Common myeloid progenitor, CD34-positive (primary cell): Measurements from ENCODE around the gene CALY.

Experiments used
- CTCF ChIA-PET: fragments of 350-600 bp; sonication (Branson Sonifier 250); formaldehyde crosslinking; loops from one replicate; lab custom pipeline; 2021; ENCODE audit warnings: antibody characterized with exemption; lab: Charles Lee
- POLR2A ChIA-PET: fragments of 350-600 bp; sonication (Branson Sonifier 250); formaldehyde crosslinking; loops from one replicate; lab custom pipeline; 2021; ENCODE audit warnings: antibody characterized with exemption; lab: Charles Lee
- DNase-seq, 3 donors: peaks; one replicate each; pipeline versions ENCODE4 v3.0.0 to v3.0.0-alpha.2; 2013
- H3K27ac ChIP-seq, 2 experiments: 1 replicate in 1 of 2; 2 replicates in 1 of 2; pipeline ENCODE4 v1.7.0; 2013; ENCODE audit warnings: inconsistent platforms in 2 of 2, low read length in 2 of 2, mild to moderate bottlenecking in 2 of 2, low read depth in 1 of 2, moderate library complexity in 1 of 2; ENCODE audit not compliant: severe bottlenecking in 2 of 2, insufficient read depth in 1 of 2, poor library complexity in 1 of 2
- H3K27me3 ChIP-seq, 5 experiments: replicated peaks in 2 of 5; 1 replicate in 3 of 5; 2 replicates in 2 of 5; pipeline versions ENCODE4 v1.6.1 to v1.7.0; 2013; ENCODE audit warnings: low read length in 4 of 5, mild to moderate bottlenecking in 2 of 5, moderate library complexity in 2 of 5, inconsistent platforms in 1 of 5; ENCODE audit not compliant: insufficient read depth in 5 of 5, control insufficient read depth in 4 of 5
- H3K36me3 ChIP-seq, 4 experiments: 1 replicate in 2 of 4; 2 replicates in 2 of 4; pipeline versions ENCODE4 v1.6.1 to v1.7.0; 2013; ENCODE audit warnings: low read length in 3 of 4, control low read depth in 1 of 4, mild to moderate bottlenecking in 1 of 4; ENCODE audit not compliant: control insufficient read depth in 4 of 4, insufficient read depth in 4 of 4
- H3K4me1 ChIP-seq, 4 experiments: 1 replicate in 3 of 4; 2 replicates in 1 of 4; pipeline versions ENCODE4 v1.6.1 to v1.7.1; 2013; ENCODE audit warnings: low read length in 3 of 4, mild to moderate bottlenecking in 3 of 4, control low read depth in 1 of 4, inconsistent platforms in 1 of 4, moderate library complexity in 1 of 4; ENCODE audit not compliant: control insufficient read depth in 4 of 4, insufficient read depth in 4 of 4; ENCODE audit errors: control extremely low read depth in 1 of 4
- H3K4me3 ChIP-seq, 7 experiments: 1 replicate in 4 of 7; 2 replicates in 3 of 7; pipeline versions ENCODE4 v1.5.1 to v1.7.0; 2013; ENCODE audit warnings: mild to moderate bottlenecking in 7 of 7, low read length in 6 of 7, moderate library complexity in 6 of 7, inconsistent platforms in 2 of 7, low read depth in 2 of 7, control low read depth in 1 of 7; ENCODE audit not compliant: insufficient read depth in 4 of 7, control insufficient read depth in 1 of 7; ENCODE audit errors: extremely low read depth in 1 of 7
- H3K9me3 ChIP-seq, 5 experiments: 1 replicate in 4 of 5; 2 replicates in 1 of 5; pipeline versions ENCODE4 v1.6.1 to v1.7.1; 2013; ENCODE audit warnings: low read length in 4 of 5, mild to moderate bottlenecking in 2 of 5, inconsistent platforms in 1 of 5, low read depth in 1 of 5, moderate library complexity in 1 of 5; ENCODE audit not compliant: control insufficient read depth in 4 of 5, insufficient read depth in 2 of 5; ENCODE audit errors: control extremely low read depth in 1 of 5
- WGBS: methylation state at CpG from one replicate; pipeline ENCODE4 v1.1.5; 2013; ENCODE audit not compliant: insufficient coverage; 5-methylcytosine and 5-hydroxymethylcytosine counted together

Gene CALY

DNA sequence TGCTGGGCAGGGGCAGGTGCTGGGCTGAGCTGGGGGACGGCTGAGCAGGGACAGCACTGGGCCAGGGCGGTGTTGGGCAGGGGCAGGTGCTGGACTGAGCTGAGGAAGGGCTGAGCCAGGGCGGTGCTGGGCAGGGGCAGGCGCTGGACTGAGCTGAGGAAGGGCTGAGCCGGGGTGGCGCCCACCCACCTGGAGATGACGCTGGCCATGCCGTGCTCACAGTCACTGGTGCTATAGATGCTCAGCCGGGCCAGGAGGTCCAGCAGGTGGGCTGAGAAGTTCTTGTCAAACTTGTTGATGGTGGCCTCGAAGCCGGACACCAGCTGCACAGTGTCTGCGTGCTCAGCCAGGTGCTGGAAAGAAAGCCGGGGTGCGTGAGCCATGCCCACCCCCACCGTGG is 55.6 kb downstream of the CALY start:
- ChIA-PET POLR2A (interaction anchor here (1.3 to 4.0 kb wide), 2 partner anchors 23 to 24 kb away, joined by 4 to 29 read pairs; no protein-coding TSS in a partner anchor), CTCF (interaction anchor here (0.8 to 7.1 kb wide), 11 partner anchors 9 to 48 kb away, joined by 3 to 112 read pairs (median 4); no protein-coding TSS in a partner anchor)
- 97% methylated on average over 8 of the region's 15 CpGs for WGBS
- Histone ChIP-seq H3K36me3 (peaks cover 0 to 59% (median 45%) of the 10 kb centered on the region in 4 experiments), H3K4me3 (no peak overlapping the region), H3K27ac (no peak overlapping the region), H3K27me3 (no peaks in the 10 kb centered on the region), H3K9me3 (no peaks in the 10 kb centered on the region), H3K4me1 (peaks cover 11 to 52% (median 51%) of the 10 kb centered on the region in 4 experiments)
- no peak for DNase-seq

DNA sequence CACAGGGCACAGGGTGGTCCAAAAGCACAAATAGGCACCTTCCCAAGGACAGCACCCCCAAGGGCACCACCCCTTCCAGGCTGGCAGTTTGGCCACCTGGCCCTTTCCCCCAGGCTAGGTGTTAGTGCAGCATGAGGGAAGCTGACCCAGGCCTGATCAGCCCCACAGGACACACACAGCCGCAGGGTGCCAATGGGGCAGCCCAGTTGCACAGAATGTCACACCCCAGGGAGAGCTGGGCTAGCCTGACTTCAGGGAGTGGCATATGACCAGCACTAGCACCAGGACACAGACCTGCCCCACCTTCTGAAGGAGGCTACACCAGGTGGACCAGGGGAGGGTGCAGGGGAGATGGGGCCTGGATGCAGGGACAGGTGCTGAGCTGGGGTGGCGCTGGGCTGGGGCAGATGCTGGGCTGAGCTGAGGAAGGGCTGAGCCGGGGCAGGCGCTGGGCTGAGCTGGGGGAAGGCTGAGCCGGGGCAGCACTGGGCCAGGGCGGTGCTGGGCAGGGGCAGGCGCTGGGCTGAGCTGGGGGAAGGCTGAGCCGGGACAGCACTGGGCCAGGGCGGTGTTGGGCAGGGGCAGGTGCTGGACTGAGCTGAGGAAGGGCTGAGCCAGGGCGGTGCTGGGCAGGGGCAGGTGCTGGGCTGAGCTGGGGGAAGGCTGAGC is 56.2 kb downstream of the CALY start:
- H3K36me3 ChIP-seq = peaks cover 0 to 53% (median 41%) of the 10 kb centered on the region in 4 experiments
- DNase-seq = no peak
- ChIA-PET POLR2A (interaction anchor here (4.0 kb wide), 1 partner anchor 22 kb away, joined by 29 read pairs; no protein-coding TSS in a partner anchor), CTCF (interaction anchor here (0.9 to 7.1 kb wide), 12 partner anchors 9 to 136 kb away, joined by 3 to 112 read pairs (median 4); no protein-coding TSS in a partner anchor)
- no peaks in the 10 kb centered on the region for H3K27me3 ChIP-seq
- peak overlapping the region in 2 of 7 experiments; percentile 52 to 55 for H3K4me3 ChIP-seq
- no peaks in the 10 kb centered on the region for H3K9me3 ChIP-seq
- peak overlapping the region in 1 of 2 experiments; percentile 25 for H3K27ac ChIP-seq
- H3K4me1 ChIP-seq = peaks cover 11 to 57% (median 57%) of the 10 kb centered on the region in 4 experiments
- WGBS = 92% methylated on average over 10 of the region's 10 CpGs

DNA sequence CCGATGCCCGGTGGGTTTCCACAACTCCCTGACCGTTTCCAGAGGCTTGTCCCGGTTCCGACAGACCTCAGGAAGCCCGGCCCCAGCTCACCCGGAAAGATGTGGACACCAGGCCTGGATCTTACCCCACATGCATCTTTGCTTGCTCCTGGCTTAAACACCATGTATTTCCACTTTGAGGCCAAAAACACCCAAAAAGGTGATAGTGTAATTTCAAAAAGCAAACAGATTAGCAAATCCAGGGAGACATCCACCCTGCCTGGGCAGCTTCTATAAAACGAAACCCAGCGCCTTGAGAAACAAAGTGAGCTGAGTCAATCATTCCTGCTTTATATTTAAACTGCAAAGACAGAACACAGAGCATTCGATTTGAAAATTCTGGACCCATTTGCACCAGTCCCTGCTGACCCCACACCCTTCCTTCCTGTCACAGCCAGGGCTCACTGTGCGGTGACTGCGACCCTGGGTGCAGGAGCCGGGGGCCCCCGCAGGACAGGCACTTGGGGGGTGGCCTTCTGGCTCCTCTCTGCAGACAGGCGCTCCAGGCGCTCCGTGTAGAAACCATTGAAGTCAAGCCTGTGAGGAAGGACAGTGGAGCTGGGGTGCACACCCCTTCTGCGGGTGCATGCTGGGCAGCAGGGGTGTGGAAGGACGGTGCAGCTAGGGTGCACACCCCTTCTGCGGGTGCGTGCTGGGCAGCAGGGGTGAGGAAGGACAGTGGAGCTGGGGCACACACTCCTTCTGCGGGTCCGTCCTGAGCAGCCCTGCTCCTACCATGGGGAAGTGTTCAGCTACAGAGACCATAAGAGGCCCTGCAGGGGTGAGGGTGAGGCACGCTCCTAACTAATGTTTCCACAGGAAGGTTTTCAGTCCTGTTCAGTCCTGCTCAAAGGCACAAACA is 57.1 kb downstream of the CALY start:
- DNase-seq = peak in 2 of 3 donors; percentile 56 to 71
- peaks cover 11 to 67% (median 66%) of the 10 kb centered on the region in 4 experiments for H3K4me1 ChIP-seq
- CTCF ChIA-PET = interaction anchor here (1.1 to 7.1 kb wide), 10 partner anchors 13 to 135 kb away, joined by 3 to 112 read pairs (median 6); no protein-coding TSS in a partner anchor

DNA sequence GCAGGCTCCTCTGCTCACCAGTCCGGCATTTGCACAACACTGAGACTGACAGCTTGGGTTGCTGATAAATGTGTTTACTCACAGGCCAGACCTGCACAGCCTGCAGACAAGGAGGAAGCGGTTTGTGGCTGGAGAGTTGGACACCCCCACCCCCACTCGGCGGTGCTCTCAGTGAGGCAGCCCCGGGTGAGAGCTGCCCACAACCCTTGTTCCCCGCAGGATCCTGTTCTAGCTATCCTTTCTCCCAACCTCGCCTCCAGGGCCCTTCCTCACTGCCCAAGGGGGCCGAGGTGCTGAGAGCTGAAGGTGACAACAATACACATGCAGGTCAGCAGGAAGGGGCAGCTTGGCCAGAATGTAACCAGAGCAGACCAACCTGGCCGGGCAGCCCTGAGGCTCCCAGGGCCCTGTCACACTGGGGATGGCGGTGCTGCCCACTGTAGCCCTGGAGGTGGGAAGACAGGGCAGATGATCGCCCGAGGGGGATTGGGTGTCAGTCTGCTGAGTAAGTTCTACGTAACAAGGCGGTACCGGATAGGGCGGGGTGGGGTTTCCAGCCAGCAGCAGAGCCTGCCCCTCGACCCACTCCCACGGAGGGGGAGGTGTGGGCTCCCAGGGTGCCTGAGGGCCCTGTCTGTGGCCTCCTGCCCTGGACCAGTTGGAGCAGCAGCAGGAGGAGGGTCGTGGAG is 58.0 kb downstream of the CALY start:
- ChIA-PET CTCF (interaction anchor here (0.7 to 7.1 kb wide), 12 partner anchors 10 to 40 kb away, joined by 3 to 112 read pairs (median 4); no protein-coding TSS in a partner anchor), POLR2A (interaction anchor here (0.6 to 4.0 kb wide), 8 partner anchors 12 to 229 kb away, joined by 3 to 29 read pairs (median 6); partner anchors contain the start of genes TUBGCP2 and ZNF511)
- peak overlapping the region; percentile 85 to 93 for H3K27ac ChIP-seq
- peaks cover 11 to 74% (median 71%) of the 10 kb centered on the region in 4 experiments for H3K4me1 ChIP-seq
- no peaks in the 10 kb centered on the region for H3K27me3 ChIP-seq
- peak; percentile 88 to 97 (median 96) for DNase-seq
- WGBS = 5% methylated on average over 8 of the region's 19 CpGs
- H3K9me3 ChIP-seq = no peaks in the 10 kb centered on the region
- H3K36me3 ChIP-seq = peaks cover 0 to 35% (median 26%) of the 10 kb centered on the region in 4 experiments
- H3K4me3 ChIP-seq = peak overlapping the region in 5 of 7 experiments; percentile 29 to 65 (median 53)

More for the DNA sequence above, 57.1 kb downstream of the CALY start:
- Histone ChIP-seq H3K27ac (peak overlapping the region; percentile 85 to 93), H3K36me3 (peaks cover 0 to 44% (median 32%) of the 10 kb centered on the region in 4 experiments), H3K27me3 (no peaks in the 10 kb centered on the region), H3K9me3 (no peaks in the 10 kb centered on the region), H3K4me3 (peak overlapping the region in 5 of 7 experiments; percentile 32 to 65 (median 52))
- POLR2A ChIA-PET = interaction anchor here (1.2 to 4.0 kb wide), 3 partner anchors 17 to 29 kb away, joined by 7 to 29 read pairs (median 18); partner anchors contain the start of genes TUBGCP2 and ZNF511
- WGBS = 32% methylated on average over 20 of the region's 24 CpGs

DNA sequence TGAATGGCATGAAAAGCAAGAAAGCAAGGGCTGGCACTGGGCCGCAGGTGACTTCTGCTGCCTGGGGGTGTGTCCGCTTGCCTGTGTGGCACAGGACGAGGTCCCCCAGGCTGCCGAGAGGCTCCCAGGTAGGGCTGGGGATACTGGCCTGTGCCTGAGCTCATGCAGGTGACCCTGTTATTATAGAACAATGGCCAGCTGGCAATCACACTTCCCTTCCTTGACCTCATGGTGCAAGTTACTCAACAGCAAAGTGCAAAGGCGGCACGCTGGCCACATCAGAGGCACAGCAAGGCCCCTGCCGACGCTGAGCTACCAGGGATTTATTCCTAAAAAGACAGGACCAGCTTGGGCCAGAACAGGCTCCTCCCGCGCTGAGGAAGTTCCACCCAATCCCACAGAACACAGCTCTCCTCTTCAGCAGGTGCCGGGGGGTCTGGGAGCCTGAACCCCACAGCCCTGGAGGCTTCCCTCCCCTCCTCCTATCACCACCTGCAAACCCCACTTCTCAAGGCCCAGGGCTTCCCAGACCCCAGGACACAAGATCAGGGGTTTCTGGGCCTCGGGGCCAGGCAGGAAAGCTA is 58.6 kb downstream of the CALY start:
- WGBS = 35% methylated on average over 8 of the region's 12 CpGs

More for the DNA sequence above, 58.6 kb downstream of the CALY start:
- Histone ChIP-seq H3K9me3 (no peaks in the 10 kb centered on the region), H3K4me1 (peaks cover 11 to 76% (median 71%) of the 10 kb centered on the region in 4 experiments), H3K4me3 (peak overlapping the region in 5 of 7 experiments; percentile 29 to 65 (median 55)), H3K36me3 (peaks cover 0 to 31% (median 23%) of the 10 kb centered on the region in 4 experiments), H3K27ac (peak overlapping the region; percentile 85 to 93), H3K27me3 (no peaks in the 10 kb centered on the region)
- DNase-seq = peak in 2 of 3 donors; percentile 16 to 30
- CTCF ChIA-PET = interaction anchor here (0.7 to 7.1 kb wide), 12 partner anchors 10 to 40 kb away, joined by 3 to 112 read pairs (median 4); no protein-coding TSS in a partner anchor
- POLR2A ChIA-PET = interaction anchor here (0.6 to 4.0 kb wide), 8 partner anchors 11 to 228 kb away, joined by 3 to 29 read pairs (median 6); partner anchors contain the start of genes TUBGCP2 and ZNF511
